Mesenchymal stem cell (in vitro differentiated cells and primary cell): ENCODE results near the gene KCNQ5.

Experiments
- DNase-seq: peaks from one replicate; pipeline ENCODE4 v3.0.0-alpha.2; 2013
- H2AFZ ChIP-seq: one replicate; pipeline ENCODE4 v1.6.1; 2013; ENCODE audit warnings: low read depth, mild to moderate bottlenecking, control low read depth, inconsistent platforms, low read length, moderate library complexity
- H2AK5ac ChIP-seq: 2 replicates; pipeline ENCODE4 v1.6.1; 2013; ENCODE audit warnings: low read length, moderate library complexity, mild to moderate bottlenecking, inconsistent platforms; ENCODE audit not compliant: severe bottlenecking
- H2BK120ac ChIP-seq: one replicate; pipeline ENCODE4 v1.6.1; 2013; ENCODE audit warnings: low read depth, mild to moderate bottlenecking, inconsistent platforms, low read length, moderate library complexity
- H2BK12ac ChIP-seq, 2 experiments: one replicate each; pipeline ENCODE4 v1.6.1; 2013; ENCODE audit warnings: inconsistent platforms in 2 of 2, low read length in 2 of 2, mild to moderate bottlenecking in 2 of 2, moderate library complexity in 2 of 2, control low read depth in 1 of 2
- H2BK15ac ChIP-seq: one replicate; pipeline ENCODE4 v1.6.1; 2013; ENCODE audit warnings: mild to moderate bottlenecking, low read depth, inconsistent platforms; ENCODE audit not compliant: poor library complexity, severe bottlenecking
- H2BK5ac ChIP-seq: 2 replicates; pipeline ENCODE4 v1.6.1; 2013; ENCODE audit warnings: low read depth, mild to moderate bottlenecking, low read length, control low read depth, inconsistent platforms; ENCODE audit not compliant: poor library complexity, severe bottlenecking
- H3K14ac ChIP-seq, 2 experiments: one replicate each; pipeline ENCODE4 v1.6.1; 2013; ENCODE audit warnings: inconsistent platforms in 2 of 2, low read length in 2 of 2, control low read depth in 1 of 2, mild to moderate bottlenecking in 1 of 2, moderate library complexity in 1 of 2
- H3K18ac ChIP-seq, 2 experiments: one replicate each; pipeline ENCODE4 v1.6.1; 2013; ENCODE audit warnings: inconsistent platforms in 2 of 2, low read length in 2 of 2, control low read depth in 1 of 2, low read depth in 1 of 2, mild to moderate bottlenecking in 1 of 2
- H3K23ac ChIP-seq, 2 experiments: one replicate each; pipeline ENCODE4 v1.6.1; 2013; ENCODE audit warnings: inconsistent platforms in 2 of 2, low read length in 2 of 2, mild to moderate bottlenecking in 2 of 2, moderate library complexity in 2 of 2, control low read depth in 1 of 2
- H3K27ac ChIP-seq: 2 replicates; pipeline ENCODE4 v1.5.1; 2013; ENCODE audit warnings: mild to moderate bottlenecking, moderate library complexity, low read length, control low read depth, inconsistent platforms; ENCODE audit not compliant: poor library complexity, severe bottlenecking
- H3K27me3 ChIP-seq, 2 experiments: 2 replicates each; pipeline versions ENCODE4 v1.6.1 to v1.7.0; 2013; ENCODE audit warnings: low read length in 2 of 2, mild to moderate bottlenecking in 2 of 2, moderate library complexity in 2 of 2, control low read depth in 1 of 2, inconsistent platforms in 1 of 2; ENCODE audit not compliant: control insufficient read depth in 1 of 2, insufficient read depth in 1 of 2
- H3K36me3 ChIP-seq, 2 experiments: 2 replicates each; pipeline versions ENCODE4 v1.6.1 to v1.7.0; 2013; ENCODE audit warnings: low read length in 2 of 2, control low read depth in 1 of 2, inconsistent platforms in 1 of 2, low read depth in 1 of 2, mild to moderate bottlenecking in 1 of 2; ENCODE audit not compliant: insufficient read depth in 2 of 2, control insufficient read depth in 1 of 2
- H3K4ac ChIP-seq, 2 experiments: one replicate each; pipeline ENCODE4 v1.6.1; 2013; ENCODE audit warnings: inconsistent platforms in 2 of 2, low read length in 2 of 2, mild to moderate bottlenecking in 2 of 2, moderate library complexity in 2 of 2, control low read depth in 1 of 2, low read depth in 1 of 2
- H3K4me1 ChIP-seq: 2 replicates; pipeline ENCODE4 v1.6.1; 2013; ENCODE audit warnings: low read depth, low read length, control low read depth; ENCODE audit not compliant: control insufficient read depth, insufficient read depth
- H3K4me2 ChIP-seq: 2 replicates; pipeline ENCODE4 v1.6.1; 2013; ENCODE audit warnings: low read length, mild to moderate bottlenecking, inconsistent platforms; ENCODE audit not compliant: poor library complexity, severe bottlenecking
- H3K4me3 ChIP-seq, 2 experiments: 2 replicates each; pipeline versions ENCODE4 v1.5.1 to v1.7.0; 2013; ENCODE audit warnings: low read length in 2 of 2, mild to moderate bottlenecking in 2 of 2, control low read depth in 1 of 2, low read depth in 1 of 2; ENCODE audit not compliant: insufficient read depth in 1 of 2
- H3K79me1 ChIP-seq: replicated peaks from 2 replicates; pipeline ENCODE4 v1.6.1; 2013; ENCODE audit warnings: mild to moderate bottlenecking, control low read depth, low read length, inconsistent platforms; ENCODE audit not compliant: poor library complexity, severe bottlenecking
- H3K9ac ChIP-seq: 2 replicates; pipeline ENCODE4 v1.7.0; 2013; ENCODE audit warnings: mild to moderate bottlenecking, low read length, moderate library complexity
- H3K9me3 ChIP-seq: 2 replicates; pipeline ENCODE4 v1.7.0; 2013; ENCODE audit warnings: mild to moderate bottlenecking, low read length; ENCODE audit not compliant: control insufficient read depth
- H4K8ac ChIP-seq: one replicate; pipeline ENCODE4 v1.6.1; 2013; ENCODE audit warnings: inconsistent platforms, mild to moderate bottlenecking, low read length, moderate library complexity
- H4K91ac ChIP-seq: one replicate; pipeline ENCODE4 v1.6.1; 2013; ENCODE audit warnings: mild to moderate bottlenecking, low read length, inconsistent platforms
- WGBS: methylation state at CpG from one replicate; pipeline ENCODE4 v1.1.7; 2013; ENCODE audit warnings: mixed read lengths; 5-methylcytosine and 5-hydroxymethylcytosine counted together

KCNQ5 gene

GRCh38 chr6:72987301-72987700, 365.4 kb downstream of the KCNQ5 start:
- H3K9me3 ChIP-seq, result peaks cover 3% of the 10 kb centered on the region
- H2BK12ac ChIP-seq, result no peak overlapping the region
- H3K9ac ChIP-seq, result no peak overlapping the region
- H2BK5ac ChIP-seq, result no peak overlapping the region
- no peak overlapping the region for H2BK15ac ChIP-seq
- H3K4ac ChIP-seq, result no peak overlapping the region
- no peaks in the 10 kb centered on the region for H3K79me1 ChIP-seq
- no peak overlapping the region for H3K27ac ChIP-seq
- H3K4me2 ChIP-seq, result no peak overlapping the region
- H3K27me3 ChIP-seq, result no peaks in the 10 kb centered on the region
- H3K4me3 ChIP-seq, result no peak overlapping the region
- no peak overlapping the region for H4K8ac ChIP-seq
- H2BK120ac ChIP-seq, result no peak overlapping the region
- no peak for DNase-seq
- H3K18ac ChIP-seq, result no peak overlapping the region
- H2AK5ac ChIP-seq, result no peak overlapping the region
- no peak overlapping the region for H3K23ac ChIP-seq
- no peak overlapping the region for H2AFZ ChIP-seq
- H4K91ac ChIP-seq, result no peak overlapping the region
- no peaks in the 10 kb centered on the region for H3K36me3 ChIP-seq
- H3K14ac ChIP-seq, result no peak overlapping the region
- no peaks in the 10 kb centered on the region for H3K4me1 ChIP-seq
- WGBS, result 94% methylated on average over 14 of the region's 19 CpGs

GRCh38 chr6:72999995-73000394, 378.1 kb downstream of the KCNQ5 start:
- 93% methylated on average over 5 of the region's 5 CpGs for WGBS
- Histone ChIP-seq H3K4me1 (no peaks in the 10 kb centered on the region), H4K91ac (no peak overlapping the region), H3K36me3 (no peaks in the 10 kb centered on the region), H3K18ac (no peak overlapping the region), H3K23ac (no peak overlapping the region), H4K8ac (no peak overlapping the region), H2BK5ac (no peak overlapping the region), H3K27me3 (peaks cover 0 to 7% of the 10 kb centered on the region in 2 experiments), H3K27ac (no peak overlapping the region), H3K9me3 (no peaks in the 10 kb centered on the region), H2AK5ac (no peak overlapping the region), H3K4ac (no peak overlapping the region), H3K4me2 (no peak overlapping the region), H2BK15ac (no peak overlapping the region), H3K14ac (no peak overlapping the region), H2AFZ (no peak overlapping the region), H3K9ac (no peak overlapping the region), H2BK120ac (no peak overlapping the region), H2BK12ac (no peak overlapping the region), H3K79me1 (no peaks in the 10 kb centered on the region), H3K4me3 (no peak overlapping the region)
- no peak for DNase-seq

- no peak overlapping the region for H3K4me2 ChIP-seq
- no peak for DNase-seq
- no peak overlapping the region for H2BK15ac ChIP-seq
- H2BK5ac ChIP-seq, result no peak overlapping the region
- no peak overlapping the region for H2AK5ac ChIP-seq
- H3K79me1 ChIP-seq, result no peaks in the 10 kb centered on the region
- 90% methylated on average over 3 of the region's 3 CpGs for WGBS
- no peaks in the 10 kb centered on the region for H3K9me3 ChIP-seq
- no peak overlapping the region for H3K9ac ChIP-seq
- H3K36me3 ChIP-seq, result no peaks in the 10 kb centered on the region
- no peak overlapping the region for H3K4ac ChIP-seq
- no peak overlapping the region for H3K27ac ChIP-seq
- H3K18ac ChIP-seq, result no peak overlapping the region
- H2AFZ ChIP-seq, result no peak overlapping the region
- no peak overlapping the region for H4K91ac ChIP-seq
- no peak overlapping the region for H3K4me3 ChIP-seq
- no peak overlapping the region for H3K23ac ChIP-seq
- no peak overlapping the region for H2BK12ac ChIP-seq
- no peaks in the 10 kb centered on the region for H3K4me1 ChIP-seq
- no peak overlapping the region for H2BK120ac ChIP-seq
- no peak overlapping the region for H3K14ac ChIP-seq
- no peak overlapping the region for H4K8ac ChIP-seq
- peaks cover 0 to 8% of the 10 kb centered on the region in 2 experiments for H3K27me3 ChIP-seq
Measured at GRCh38 chr6:73000460-73000859, 378.6 kb downstream of the KCNQ5 start.

GRCh38 chr6:73002588-73002987, 380.7 kb downstream of the KCNQ5 start:
- Histone ChIP-seq H3K9ac (no peak overlapping the region), H3K23ac (no peak overlapping the region), H2BK5ac (no peak overlapping the region), H3K18ac (no peak overlapping the region), H2BK12ac (no peak overlapping the region), H3K79me1 (no peaks in the 10 kb centered on the region), H3K27ac (no peak overlapping the region), H3K4me3 (no peak overlapping the region), H3K4ac (no peak overlapping the region), H2AK5ac (no peak overlapping the region), H2BK120ac (no peak overlapping the region), H4K91ac (no peak overlapping the region), H2AFZ (no peak overlapping the region), H3K4me1 (no peaks in the 10 kb centered on the region), H3K36me3 (no peaks in the 10 kb centered on the region), H3K9me3 (peaks cover 2% of the 10 kb centered on the region), H4K8ac (no peak overlapping the region), H2BK15ac (no peak overlapping the region), H3K4me2 (no peak overlapping the region), H3K14ac (no peak overlapping the region), H3K27me3 (peaks cover 0 to 8% of the 10 kb centered on the region in 2 experiments)
- DNase-seq, result no peak
